Keratinocyte (primary cell): Measurements from ENCODE around the gene MIF4GD. TPM values are rescaled to one million over a fixed set of nuclear protein-coding genes. Genes with fewer than 3 reads are reported as not detected.
A peak's percentile ranks its signal among the peaks of the same experiment; 100 is the strongest.

Experiments
- DNase-seq: peaks from one replicate; pipeline ENCODE4 v3.0.0-alpha.2; 2011; ENCODE audit warnings: low read depth, missing footprints, low spot score
- FAIRE-seq: peaks from 2 replicates; lab custom pipeline; 2011; peaks lifted over from hg19 to GRCh38; lab: Jason Lieb, UNC
- H2AFZ ChIP-seq: 2 replicates; pipeline ENCODE4 v1.6.0; 2012; ENCODE audit warnings: low read length, control low read depth, inconsistent platforms; ENCODE audit not compliant: control insufficient read depth
- H3K27ac ChIP-seq: 2 replicates; pipeline ENCODE4 v1.5.1; 2011; ENCODE audit warnings: low read length; ENCODE audit not compliant: control insufficient read depth, insufficient read depth
- H3K27me3 ChIP-seq: 3 replicates; pipeline ENCODE4 v1.6.0; 2011; ENCODE audit warnings: low read length; ENCODE audit not compliant: control insufficient read depth, insufficient read depth; ENCODE audit errors: extremely low read depth
- H3K36me3 ChIP-seq, 2 experiments: 2 replicates in 1 of 2; 3 replicates in 1 of 2; pipeline ENCODE4 v1.5.1; 2011; ENCODE audit warnings: low read length in 2 of 2, mild to moderate bottlenecking in 1 of 2; ENCODE audit not compliant: control insufficient read depth in 2 of 2, insufficient read depth in 2 of 2; ENCODE audit errors: extremely low read depth in 1 of 2
- H3K4me1 ChIP-seq: 3 replicates; pipeline ENCODE4 v1.5.1; 2011; ENCODE audit warnings: low read length; ENCODE audit not compliant: control insufficient read depth, insufficient read depth; ENCODE audit errors: extremely low read depth
- H3K4me2 ChIP-seq: 3 replicates; pipeline ENCODE4 v1.6.0; 2011; ENCODE audit warnings: low read depth, low read length; ENCODE audit not compliant: control insufficient read depth, insufficient read depth; ENCODE audit errors: extremely low read depth
- H3K4me3 ChIP-seq, 3 experiments: fragments of 200-600 bp in 1 of 3; sonication (generic) in 1 of 3; 2 replicates in 2 of 3; 3 replicates in 1 of 3; pipeline ENCODE4 v1.5.1; 2011 to 2016; ENCODE audit warnings: low read length in 3 of 3, mild to moderate bottlenecking in 3 of 3, control low read depth in 2 of 3, inconsistent platforms in 1 of 3, low read depth in 1 of 3, mixed read lengths in 1 of 3, mixed run types in 1 of 3, moderate library complexity in 1 of 3; ENCODE audit not compliant: control insufficient read depth in 2 of 3, insufficient read depth in 2 of 3; ENCODE audit errors: extremely low read depth in 1 of 3
- H3K79me2 ChIP-seq: 2 replicates; pipeline ENCODE4 v1.6.0; 2012; ENCODE audit warnings: low read length; ENCODE audit not compliant: control insufficient read depth, insufficient read depth
- H3K9ac ChIP-seq: 3 replicates; pipeline ENCODE4 v1.6.0; 2011; ENCODE audit warnings: low read length; ENCODE audit not compliant: control insufficient read depth, insufficient read depth; ENCODE audit errors: extremely low read depth
- H3K9me1 ChIP-seq: 3 replicates; pipeline ENCODE4 v1.6.0; 2011; ENCODE audit warnings: low read length; ENCODE audit not compliant: control insufficient read depth, insufficient read depth; ENCODE audit errors: extremely low read depth
- H3K9me3 ChIP-seq: 2 replicates; pipeline ENCODE4 v1.5.1; 2012; ENCODE audit warnings: low read depth, low read length; ENCODE audit not compliant: control insufficient read depth
- H4K20me1 ChIP-seq: 3 replicates; pipeline ENCODE4 v1.6.0; 2011; ENCODE audit warnings: low read length; ENCODE audit not compliant: control insufficient read depth, insufficient read depth; ENCODE audit errors: extremely low read depth
- EZH2 ChIP-seq: IDR thresholded peaks from one replicate; pipeline ENCODE4 v1.6.1; 2012; ENCODE audit warnings: inconsistent platforms, mild to moderate bottlenecking, low read length, moderate library complexity
- dilution Hi-C: fragments of 300-500 bp; cut with MboI; formaldehyde crosslinking; loops from one replicate; pipeline ENCODE4 v1.7.0; 2020; ENCODE audit warnings: low sequenced_read_pairs; ENCODE audit not compliant: extremely low pct_ligation_motif_present
- polyA plus RNA-seq, 5 experiments: library from polyadenylated mRNA; depleted of rRNA in 3 of 5; stranded (reverse) in 3 of 5; stranded (forward) in 1 of 5; unstranded in 1 of 5; fragments of >200 nt; gene quantifications; 1 replicate in 1 of 5; 2 replicates in 3 of 5; 3 replicates in 1 of 5; pipeline versions ENCODE4 v1.2.1 to v1.2.3, GENCODE V29; 2011 to 2012; ENCODE audit warnings: missing spikeins in 2 of 5, low read depth in 1 of 5, low replicate concordance in 1 of 5
- TF ChIP-seq, protein P1 (sequence below), 3 experiments: IDR thresholded peaks in 1 of 3; conservative IDR thresholded peaks in 1 of 3; optimal IDR thresholded peaks in 1 of 3; 2 replicates in 2 of 3; 3 replicates in 1 of 3; pipeline versions ENCODE3 to v1.5.1; 2011; ENCODE audit warnings: low read length in 3 of 3, mild to moderate bottlenecking in 3 of 3, moderate library complexity in 2 of 3, control low read depth in 1 of 3, inconsistent platforms in 1 of 3; ENCODE audit not compliant: insufficient read depth in 2 of 3; ENCODE audit errors: extremely low read depth in 1 of 3

MIF4GD gene
- polyA plus RNA-seq, 1 donor (not counting 4 experiments of a cell fraction or from before 2014, with no cell fraction given): 15.9 TPM

DNA sequence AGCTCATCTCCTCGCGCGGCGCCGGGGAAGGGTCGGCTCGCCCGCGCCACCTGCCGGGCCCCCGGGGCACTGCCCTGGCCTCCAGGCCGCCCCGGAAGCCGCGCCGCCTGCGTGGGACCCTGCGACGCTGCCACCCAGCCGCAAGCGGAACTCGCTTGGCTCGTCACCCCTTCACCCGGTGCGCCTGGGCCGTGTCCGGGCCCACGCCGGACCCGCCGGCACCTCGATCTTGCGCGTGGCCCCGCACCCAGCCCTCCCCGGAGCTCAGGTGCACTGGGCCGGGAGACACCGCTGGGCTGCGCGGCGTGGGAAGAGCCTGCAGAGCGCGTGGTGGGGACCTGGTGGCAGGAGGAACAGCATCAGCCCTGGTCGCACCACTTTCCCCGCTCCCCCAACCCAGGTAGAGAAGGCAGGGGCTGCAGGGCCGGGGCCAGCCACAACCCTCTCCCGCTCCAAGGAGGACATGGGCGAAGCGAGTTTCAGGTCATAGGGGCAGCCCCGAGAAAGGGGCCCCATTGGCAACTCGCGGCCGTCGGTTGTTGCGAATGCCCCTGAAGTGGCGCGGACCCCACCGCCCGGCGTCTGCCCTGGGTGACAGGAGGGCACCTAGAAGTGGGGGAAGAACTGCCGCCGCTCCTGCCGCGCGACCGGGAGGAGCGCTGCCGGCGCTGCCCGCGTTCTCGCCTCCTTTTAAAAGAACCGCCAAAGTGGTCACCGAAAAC lies 363 bp upstream of the MIF4GD start:
- Histone ChIP-seq H3K9ac (peak overlapping the region; percentile 75), H3K4me1 (peaks cover 20% of the 10 kb centered on the region), H3K9me1 (peaks cover 2% of the 10 kb centered on the region), H3K4me2 (peak overlapping the region; percentile 84), H3K9me3 (no peaks in the 10 kb centered on the region), H4K20me1 (no peaks in the 10 kb centered on the region), H3K4me3 (peak overlapping the region; percentile 70 to 81 (median 70)), H3K36me3 (peaks cover 10% of the 10 kb centered on the region in 2 experiments), H3K79me2 (no peaks in the 10 kb centered on the region), H2AFZ (peak overlapping the region; percentile 89), H3K27me3 (no peaks in the 10 kb centered on the region), H3K27ac (peak overlapping the region; percentile 36)
- dilution Hi-C loops: no loop called here
- DNase-seq (no peak), FAIRE-seq (no peak)
- TF ChIP-seq EZH2: no peak
- TF ChIP-seq, protein P1, sequence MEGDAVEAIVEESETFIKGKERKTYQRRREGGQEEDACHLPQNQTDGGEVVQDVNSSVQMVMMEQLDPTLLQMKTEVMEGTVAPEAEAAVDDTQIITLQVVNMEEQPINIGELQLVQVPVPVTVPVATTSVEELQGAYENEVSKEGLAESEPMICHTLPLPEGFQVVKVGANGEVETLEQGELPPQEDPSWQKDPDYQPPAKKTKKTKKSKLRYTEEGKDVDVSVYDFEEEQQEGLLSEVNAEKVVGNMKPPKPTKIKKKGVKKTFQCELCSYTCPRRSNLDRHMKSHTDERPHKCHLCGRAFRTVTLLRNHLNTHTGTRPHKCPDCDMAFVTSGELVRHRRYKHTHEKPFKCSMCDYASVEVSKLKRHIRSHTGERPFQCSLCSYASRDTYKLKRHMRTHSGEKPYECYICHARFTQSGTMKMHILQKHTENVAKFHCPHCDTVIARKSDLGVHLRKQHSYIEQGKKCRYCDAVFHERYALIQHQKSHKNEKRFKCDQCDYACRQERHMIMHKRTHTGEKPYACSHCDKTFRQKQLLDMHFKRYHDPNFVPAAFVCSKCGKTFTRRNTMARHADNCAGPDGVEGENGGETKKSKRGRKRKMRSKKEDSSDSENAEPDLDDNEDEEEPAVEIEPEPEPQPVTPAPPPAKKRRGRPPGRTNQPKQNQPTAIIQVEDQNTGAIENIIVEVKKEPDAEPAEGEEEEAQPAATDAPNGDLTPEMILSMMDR (optimal IDR thresholded peaks at IDR 0.05 in 1 of 3, IDR thresholded peaks at IDR 0.05 in 1 of 3, conservative IDR thresholded peaks at IDR 0.05 in 1 of 3; ENCODE audit: extremely low read depth in 1 of 3, insufficient read depth in 2 of 3, low read length in 3 of 3): peak in 2 of 3 experiments; percentile 51 to 77

DNA sequence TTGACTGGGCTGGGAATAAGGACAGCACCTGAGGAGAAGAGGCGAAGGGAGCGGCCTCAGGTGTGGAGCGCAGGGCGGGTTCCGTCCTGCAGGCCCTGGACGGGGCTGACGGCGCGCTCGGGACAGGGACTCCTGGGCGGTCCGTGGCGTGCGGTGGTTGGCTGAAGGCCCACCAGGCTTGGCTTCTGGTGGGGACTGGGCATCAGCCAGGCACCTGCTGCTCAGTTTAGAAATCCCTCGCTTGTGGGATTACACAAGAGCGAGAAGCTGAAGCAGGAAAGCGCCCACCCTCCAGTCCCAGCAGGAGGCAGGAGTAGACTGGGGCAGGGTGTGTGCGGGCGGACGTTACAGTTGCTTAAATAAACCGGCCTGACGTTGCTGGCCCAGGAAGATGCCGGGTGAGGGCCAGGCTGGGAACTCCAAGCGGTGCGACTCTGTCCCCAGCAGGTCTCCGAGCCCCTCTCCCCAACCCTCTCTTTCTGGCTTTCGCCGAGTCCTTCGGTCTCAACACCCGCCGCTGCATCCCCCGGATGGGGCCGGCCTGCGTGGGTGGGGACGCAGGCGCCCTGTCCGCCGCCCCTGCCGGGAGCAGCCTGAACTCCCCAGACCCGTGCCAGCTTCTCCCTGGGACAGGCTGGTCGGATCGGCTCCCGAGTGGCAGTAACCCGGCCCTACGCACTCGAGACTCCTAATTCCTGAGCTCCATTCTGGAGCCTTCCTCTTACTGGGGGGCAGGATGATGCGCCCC lies 639 bp downstream of the MIF4GD start:
- Histone ChIP-seq H3K4me1 (peaks cover 20% of the 10 kb centered on the region), H4K20me1 (no peaks in the 10 kb centered on the region), H2AFZ (peak overlapping the region; percentile 71), H3K9ac (peak overlapping the region; percentile 75), H3K9me3 (no peaks in the 10 kb centered on the region), H3K27me3 (no peaks in the 10 kb centered on the region), H3K27ac (peak overlapping the region; percentile 41), H3K9me1 (peaks cover 2% of the 10 kb centered on the region), H3K4me2 (peak overlapping the region; percentile 84), H3K4me3 (peak overlapping the region; percentile 70 to 89 (median 72)), H3K36me3 (peaks cover 17 to 20% of the 10 kb centered on the region in 2 experiments), H3K79me2 (no peaks in the 10 kb centered on the region)
- DNase-seq: no peak
- FAIRE-seq: no peak
- TF ChIP-seq, protein P1 (optimal IDR thresholded peaks at IDR 0.05 in 1 of 3, IDR thresholded peaks at IDR 0.05 in 1 of 3, conservative IDR thresholded peaks at IDR 0.05 in 1 of 3; ENCODE audit: extremely low read depth in 1 of 3, insufficient read depth in 2 of 3, low read length in 3 of 3): peak; percentile 37 to 48 (median 38)
- TF ChIP-seq EZH2: no peak
- dilution Hi-C loops: no loop called here
